ENCODE data around the gene SPATS2.

- TF ChIP-seq CTCF (IDR thresholded peaks at IDR 0.05; ENCODE audit: low read depth, low read length, poor library complexity, severe bottlenecking) (no peak), EZH2phosphoT487 (IDR thresholded peaks at IDR 0.05; ENCODE audit: borderline replicate concordance, low read length) (no peak)
Observed at GRCh38 chr12:49451468-49452259, 84.4 kb downstream of the SPATS2 start.
